CD4-positive, alpha-beta T cell treated with Interleukin-21 for 1 hour (primary cell): ENCODE results near the gene SDSL.
A peak's percentile ranks its signal among the peaks of the same experiment; 100 is the strongest.

Experiments used
- DNase-seq: peaks from one replicate; pipeline ENCODE4 v3.0.0-alpha.2; 2020

The SDSL gene

DNA sequence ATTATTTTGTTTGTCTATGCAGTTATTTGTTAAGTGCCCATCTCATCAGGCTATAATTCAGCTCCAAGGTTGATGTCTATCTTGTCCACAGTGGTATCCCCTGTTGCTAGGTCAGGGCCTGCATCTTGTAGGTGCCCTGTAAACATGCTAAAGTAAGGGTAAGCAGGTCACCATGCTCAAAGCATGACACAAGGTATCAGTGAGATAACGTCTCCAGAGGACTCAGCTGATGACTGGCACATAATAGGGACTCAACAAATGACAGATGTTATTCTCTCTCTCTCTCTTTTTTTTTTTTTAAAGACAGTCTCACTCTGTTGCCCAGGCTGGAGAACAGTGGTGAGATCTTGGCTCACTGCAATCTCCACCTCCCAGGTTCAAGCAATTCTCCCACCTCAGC lies 2.3 kb downstream of the SDSL start:
- DNase-seq = no peak

DNA sequence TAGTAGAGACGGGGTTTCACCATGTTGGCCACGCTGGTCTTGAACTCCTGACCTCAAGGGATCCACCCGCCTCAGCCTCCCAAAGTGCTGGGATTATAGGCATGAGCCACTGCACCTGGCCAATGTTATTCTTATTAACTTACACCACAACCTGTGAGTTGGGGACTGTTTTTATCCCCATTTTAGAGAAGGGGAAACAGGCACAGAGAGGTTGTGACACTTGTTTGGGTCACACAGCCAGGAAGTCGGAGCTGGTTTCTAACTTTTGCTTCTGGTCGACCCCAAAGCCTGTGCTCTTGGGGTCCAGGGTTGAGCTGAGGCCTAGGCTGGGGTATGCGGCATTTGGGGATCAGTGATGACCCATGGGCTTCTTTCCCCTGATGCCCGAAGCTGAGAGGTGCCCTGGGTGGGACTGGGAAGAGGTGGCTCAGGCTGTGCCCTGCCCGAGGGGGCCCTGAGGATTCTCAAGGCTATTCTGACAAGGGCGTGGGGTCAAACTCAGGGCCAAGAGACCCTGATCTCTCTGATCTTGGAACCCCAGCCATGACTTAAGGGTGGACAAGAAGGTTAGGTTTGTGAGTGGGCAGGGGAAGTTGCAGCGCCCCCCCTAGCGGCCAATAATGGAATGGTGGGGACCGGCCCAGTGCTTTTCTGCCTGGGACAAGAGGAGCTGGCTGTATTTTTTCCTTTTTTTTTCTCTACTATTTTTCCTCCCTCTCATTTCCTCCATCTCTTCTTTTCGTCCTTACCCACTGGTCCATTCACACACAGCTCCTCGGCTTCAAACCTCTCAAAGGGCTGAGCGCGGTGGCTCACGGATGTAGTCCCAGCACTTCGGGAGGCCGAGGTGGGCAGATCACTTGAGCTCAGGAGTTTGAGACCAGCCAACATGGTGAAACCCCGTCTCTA lies 3.0 kb downstream of the SDSL start:
- DNase-seq = peak; percentile 45

DNA sequence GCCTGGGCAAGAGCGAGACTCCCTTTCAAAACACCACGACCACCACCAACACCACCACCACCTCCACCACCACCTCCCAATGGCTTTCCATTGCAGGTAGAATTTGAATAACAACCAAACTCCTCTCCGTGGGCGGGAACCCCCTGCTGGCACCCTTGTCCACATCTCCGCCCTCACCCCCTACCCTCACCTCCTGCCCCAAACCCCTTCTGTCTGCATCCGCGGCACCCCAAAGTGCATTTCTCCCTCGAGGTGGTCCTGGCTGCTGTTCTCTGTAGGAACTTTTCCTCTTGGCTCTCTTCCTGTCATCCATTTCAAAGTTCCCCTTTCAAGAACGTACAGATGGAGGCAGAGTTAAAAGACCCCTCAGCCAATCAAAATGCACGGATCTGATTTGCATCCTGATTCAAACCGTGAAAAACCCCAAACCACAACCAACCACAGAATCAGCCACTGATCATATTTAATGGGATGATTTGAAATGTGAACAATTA lies 3.8 kb downstream of the SDSL start:
- DNase-seq = no peak

DNA sequence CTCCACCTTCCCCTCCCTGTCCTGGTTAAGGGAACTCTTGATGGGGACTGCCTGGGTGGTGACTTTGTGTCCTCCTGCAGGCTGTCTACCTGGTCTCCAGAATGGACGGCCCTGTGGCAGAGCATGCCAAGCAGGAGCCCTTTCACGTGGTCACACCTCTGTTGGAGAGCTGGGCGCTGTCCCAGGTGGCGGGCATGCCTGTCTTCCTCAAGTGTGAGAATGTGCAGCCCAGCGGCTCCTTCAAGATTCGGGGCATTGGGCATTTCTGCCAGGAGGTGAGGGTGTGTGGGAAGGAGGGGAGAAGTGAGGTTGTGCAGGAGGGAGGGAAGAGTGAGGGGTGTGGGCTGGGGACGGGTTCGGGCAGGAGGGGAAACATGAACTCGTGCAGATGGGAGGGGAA lies 5.7 kb downstream of the SDSL start:
- no peak for DNase-seq

DNA sequence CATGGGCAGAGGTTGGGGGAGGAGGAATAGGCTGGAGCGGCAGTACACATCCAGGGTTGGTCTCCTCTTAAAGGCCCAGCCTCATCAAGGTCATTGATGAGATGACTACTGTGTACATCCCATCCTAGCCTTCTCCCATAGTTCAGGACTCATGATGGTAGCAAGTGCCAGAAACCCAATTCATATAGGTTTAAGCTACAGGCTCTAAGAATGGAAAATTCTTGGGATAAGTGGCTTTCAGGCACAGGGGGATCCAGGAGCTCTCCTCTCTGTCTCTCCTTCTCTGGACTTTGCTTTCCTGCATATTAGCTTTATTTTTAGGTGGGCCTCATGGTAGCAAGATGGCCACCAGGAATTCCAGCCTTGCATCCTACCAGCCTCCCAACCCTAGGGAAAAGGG lies 6.3 kb downstream of the SDSL start:
- DNase-seq = no peak

DNA sequence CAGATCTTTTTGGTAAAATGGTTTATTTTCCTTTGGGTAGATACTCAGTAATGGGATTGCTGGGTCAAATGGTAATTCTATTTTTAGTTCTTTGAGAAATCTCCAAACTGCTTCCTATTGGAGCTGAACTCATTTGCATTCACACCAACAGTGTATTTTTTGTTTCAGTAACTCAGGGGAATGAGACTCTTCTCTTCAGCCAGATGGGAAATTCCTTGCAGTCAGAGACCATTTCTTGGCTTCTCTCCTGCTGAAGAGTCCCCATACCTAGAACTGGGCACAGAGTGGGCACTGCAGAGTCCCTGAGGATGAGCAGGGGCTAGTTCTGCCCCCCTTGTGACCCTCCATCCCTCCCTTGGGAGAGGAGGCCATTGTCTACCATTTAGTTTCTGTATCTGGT lies 10.8 kb downstream of the SDSL start:
- no peak for DNase-seq

DNA sequence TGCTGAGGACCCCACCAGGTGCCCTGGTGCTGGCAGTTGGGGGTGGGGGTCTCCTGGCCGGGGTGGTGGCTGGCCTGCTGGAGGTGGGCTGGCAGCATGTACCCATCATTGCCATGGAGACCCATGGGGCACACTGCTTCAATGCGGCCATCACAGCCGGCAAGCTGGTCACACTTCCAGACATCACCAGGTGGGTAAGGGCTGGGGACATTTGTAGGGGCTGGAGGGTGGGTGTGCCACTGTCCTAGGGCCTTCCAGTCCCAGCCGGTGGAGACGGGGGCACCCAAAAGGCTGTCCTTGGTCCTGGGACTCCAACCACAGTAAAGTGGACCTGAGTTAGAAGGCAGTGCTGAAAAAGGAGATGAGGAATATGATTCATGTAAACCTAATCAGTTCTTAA lies 13.2 kb downstream of the SDSL start:
- DNase-seq = no peak

DNA sequence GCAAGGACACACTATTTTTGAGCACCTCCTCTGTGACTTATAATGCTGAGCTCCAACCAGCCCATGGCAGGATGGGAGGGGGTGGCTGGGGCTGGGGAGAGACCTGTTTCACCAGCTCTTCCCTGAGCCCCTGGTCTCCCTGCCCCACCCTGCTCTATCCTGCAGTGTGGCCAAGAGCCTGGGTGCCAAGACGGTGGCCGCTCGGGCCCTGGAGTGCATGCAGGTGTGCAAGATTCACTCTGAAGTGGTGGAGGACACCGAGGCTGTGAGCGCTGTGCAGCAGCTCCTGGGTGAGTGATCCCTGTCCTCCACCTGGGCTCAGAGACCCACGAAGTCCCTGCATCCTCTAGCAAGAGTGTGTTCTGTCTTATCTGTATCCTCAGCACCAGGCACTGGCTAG lies 14.4 kb downstream of the SDSL start:
- DNase-seq = no peak

DNA sequence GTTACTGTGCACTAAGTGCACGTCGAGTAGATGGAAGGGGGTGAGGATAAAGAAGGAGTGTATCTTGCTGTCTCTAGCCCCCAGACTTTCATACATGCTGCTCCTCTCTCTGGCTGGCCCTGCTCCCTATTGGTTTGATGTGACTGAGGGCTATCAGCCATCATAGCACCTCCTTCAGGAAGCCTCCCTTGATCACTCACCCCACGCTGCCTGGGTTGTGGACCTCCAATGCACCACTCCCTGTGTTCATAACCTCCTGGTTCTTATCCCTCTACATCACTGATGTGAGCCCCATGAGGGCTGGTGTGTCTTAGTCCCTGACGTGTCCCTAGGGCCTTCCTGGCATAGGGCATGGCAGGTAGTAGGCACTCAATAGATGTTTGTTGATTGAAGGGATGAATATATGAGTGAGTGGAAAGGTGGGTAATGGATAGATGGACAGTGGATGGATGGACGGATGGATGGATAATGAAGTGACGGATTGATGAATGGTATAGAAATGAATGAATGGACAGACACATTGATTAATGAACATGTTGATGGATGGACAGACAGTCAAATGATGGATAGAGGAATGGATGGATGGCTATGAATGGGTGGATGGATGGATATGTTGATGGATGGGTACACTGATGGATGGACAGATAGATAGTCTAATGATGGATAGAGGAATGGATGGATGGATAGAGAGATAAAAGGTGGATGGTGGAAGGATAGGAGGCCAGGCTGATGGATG lies 15.0 kb downstream of the SDSL start:
- no peak for DNase-seq

DNA sequence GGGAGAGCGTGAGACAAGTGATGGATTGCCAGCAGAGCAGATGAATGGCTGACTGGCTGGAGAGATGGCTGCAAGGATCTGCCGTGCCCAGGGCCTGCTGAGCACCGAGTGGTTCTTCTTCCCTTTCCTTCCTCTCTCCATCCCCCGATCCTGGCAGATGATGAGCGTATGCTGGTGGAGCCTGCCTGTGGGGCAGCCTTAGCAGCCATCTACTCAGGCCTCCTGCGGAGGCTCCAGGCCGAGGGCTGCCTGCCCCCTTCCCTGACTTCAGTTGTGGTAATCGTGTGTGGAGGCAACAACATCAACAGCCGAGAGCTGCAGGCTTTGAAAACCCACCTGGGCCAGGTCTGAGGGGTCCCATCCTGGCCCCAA lies 15.5 kb downstream of the SDSL start:
- DNase-seq = no peak

DNA sequence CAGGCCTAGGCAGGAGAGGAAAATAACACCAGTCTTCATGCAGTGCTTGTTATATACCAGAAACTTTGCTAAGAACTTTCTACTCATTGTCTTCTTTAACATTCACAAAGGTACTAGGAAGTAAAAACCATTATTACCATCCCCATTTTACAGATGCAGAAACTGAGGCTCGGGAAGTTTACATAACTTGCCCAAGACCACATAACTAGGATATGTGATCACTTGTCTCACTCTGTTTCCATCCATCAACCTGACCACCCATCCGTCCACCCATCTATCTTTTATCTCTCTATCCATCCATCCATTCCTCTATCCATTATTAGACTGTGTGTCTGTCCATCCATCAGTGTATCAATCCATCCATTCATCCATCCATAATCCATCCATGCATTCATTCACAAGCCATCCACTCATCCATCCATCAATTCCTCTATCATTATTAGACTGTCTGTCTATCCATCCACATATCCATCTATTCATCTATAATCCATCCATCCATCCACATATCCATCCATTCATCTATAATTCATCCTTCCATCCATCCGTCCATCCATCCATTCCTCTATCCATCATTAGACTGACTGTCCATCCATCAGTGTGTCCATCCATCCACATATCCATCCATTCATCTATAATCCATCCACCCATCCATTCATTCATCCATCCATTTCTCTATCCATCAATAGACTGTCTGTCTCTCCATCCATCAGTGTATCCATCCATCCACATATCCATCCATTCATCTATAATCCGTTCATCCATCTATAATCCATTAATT lies 16.5 kb downstream of the SDSL start:
- DNase-seq = no peak

DNA sequence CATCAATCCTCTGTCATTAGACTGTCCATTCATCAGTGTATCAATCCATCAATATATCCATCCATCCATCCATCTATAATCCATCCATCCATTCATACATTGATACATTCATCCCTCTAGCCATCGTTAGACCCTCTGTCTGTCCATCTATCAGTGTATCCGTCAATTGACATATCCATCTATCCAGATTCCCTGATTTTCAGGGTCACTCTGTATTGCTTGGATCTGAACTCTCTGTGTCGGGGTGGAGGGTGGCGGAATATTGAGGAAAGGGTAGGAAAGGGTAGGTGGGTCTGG lies 17.1 kb downstream of the SDSL start:
- DNase-seq = no peak

DNA sequence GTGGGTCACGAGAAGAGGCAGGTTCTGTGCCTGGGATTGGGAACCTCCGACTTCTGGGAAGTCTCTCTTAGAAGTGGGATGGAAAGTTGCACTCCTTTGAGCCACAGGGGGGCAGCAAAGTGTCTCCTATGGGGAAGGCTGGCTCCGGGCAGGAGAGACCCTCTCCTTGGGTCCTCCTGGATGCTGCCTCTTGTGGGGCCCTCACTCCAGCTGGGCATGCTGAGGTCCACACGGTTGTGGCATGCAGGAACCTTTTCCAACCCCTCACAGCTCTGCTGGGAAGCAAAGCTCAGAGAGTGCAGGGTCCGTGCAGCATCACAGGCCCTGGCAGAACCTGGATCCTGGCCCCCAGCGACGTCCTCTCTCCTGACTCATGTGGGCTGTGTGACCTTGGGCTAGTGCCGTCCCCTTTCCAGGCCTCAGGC lies 17.4 kb downstream of the SDSL start:
- no peak for DNase-seq

DNA sequence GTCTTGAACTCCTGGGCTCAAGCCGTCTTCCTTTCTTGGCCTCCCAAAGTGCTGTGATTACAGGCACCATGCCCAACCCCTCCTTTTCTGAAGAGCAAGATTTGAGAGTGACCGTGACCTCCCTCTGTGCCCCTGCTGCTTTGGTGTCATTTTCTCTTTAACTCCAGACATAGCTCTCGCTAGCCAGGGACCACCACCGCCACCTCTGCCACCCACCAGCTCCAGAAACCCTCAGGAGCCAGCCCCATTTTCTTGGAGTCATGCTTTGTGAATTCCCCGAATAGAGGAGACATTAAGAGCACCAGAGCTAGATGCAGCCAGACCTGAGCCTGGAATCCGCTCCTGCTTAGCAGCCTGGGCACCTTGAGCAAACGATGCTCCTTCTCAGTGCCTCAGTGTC lies 18.2 kb downstream of the SDSL start:
- no peak for DNase-seq

DNA sequence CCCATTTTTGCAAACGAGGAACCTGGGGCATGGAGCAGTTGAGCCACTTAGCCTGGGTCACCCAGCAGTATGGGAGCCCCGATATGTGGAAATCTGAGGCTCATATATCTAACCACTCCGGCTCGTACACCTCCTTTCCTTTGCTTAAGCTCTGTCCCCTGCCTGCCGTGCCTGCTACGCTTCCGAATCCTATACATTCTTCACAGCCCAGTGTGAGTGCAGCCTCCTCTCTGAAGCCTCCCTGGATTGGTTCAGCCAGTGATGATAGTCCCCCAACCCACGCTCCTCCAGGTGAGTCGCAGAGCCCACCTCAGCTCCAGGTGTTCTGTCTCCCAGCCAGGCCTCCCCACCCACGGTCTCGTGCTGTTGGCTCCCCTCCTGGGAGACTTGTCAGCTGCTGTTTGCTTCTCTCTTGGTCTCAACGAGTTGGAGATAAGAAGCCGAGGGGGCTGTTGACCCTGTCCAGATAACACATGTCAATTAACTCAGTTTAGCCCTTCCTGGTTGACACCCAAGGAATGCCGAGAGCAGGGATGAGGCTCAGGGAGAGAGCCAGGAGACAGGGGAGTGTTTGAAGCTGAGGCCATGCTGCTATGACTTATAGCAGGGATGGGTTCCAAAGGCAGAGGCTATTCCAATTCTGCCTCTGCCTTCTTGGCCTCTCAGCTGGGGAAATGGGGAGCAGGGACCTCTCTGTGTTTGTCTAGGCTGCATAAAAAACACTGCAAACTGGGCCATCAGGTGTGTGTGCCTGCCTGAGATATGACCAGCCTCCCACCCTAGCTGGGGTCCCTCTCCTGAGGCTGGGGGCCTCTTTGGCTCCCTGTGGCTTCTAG lies 19.0 kb downstream of the SDSL start:
- DNase-seq = no peak

DNA sequence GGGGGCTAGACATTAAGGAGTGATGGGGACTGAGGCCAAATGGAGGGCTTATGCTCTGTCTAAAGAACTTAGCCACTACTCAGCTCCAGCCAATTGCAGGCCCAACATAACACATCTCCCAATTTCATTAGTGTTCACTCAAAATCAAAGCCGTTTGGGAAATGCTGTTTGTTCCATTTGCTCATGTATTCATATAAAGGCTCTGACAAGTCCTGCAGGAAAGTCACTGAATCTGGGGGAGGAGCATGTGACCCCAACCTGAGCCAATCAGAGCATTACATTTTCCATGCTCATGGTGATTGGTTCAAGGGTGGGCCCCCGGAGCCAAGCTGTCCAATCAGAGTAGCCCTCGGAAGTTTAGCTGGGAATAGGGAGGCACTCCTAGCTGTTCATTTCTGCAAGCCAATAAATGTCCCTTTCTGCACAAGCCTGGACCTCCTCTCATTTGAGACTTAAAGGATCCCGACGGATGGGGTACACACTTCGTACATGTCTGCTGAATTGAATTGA lies 20.9 kb downstream of the SDSL start:
- no peak for DNase-seq

DNA sequence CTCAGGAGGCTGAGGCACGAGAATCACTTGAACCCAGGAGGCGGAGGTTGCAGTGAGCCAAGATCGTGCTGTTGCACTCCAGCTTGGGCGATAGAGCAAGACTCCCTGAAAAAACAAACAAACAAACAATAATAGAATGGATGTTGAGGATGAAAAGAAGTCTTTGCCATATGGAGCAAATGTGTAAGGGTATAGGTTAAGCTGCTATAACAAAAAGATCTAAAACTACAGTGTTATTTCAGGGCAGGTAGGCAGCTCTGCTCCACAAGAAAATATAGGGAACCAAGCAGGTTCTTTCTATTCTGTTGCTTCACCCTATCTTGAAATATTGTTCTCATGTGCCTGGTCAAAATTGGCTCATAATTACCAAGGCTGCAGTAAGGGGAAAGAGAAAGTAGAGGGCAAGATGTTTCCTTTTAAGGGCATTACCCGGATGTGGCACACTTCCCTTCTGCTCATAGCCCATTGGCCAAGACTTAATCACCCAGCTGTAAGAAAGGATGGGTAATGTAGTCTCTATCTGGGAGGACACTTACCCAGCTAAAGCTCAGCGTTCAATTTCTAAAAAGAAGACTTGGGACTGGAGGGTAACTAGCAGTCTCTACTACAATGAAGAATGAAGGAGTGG lies 23.5 kb downstream of the SDSL start:
- no peak for DNase-seq

DNA sequence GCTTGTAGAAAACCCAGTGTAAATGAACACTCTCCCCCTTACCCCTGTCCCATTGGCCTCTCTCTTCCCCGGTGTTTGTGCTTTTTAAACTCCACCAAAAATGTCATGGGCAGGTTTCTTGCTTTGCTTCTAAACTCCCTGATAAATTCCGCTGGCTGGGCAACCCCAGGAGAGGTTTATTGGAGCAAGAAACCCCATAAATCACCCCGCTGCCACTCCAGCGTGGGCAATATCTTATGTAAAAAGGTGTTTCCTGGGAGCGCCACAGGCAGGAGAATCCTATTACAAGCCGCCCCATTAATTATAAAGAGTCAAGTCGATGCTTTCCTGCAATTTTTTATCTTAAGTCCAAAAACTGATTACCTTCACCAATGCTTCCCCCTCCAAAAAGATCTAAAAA lies 26.7 kb downstream of the SDSL start:
- no peak for DNase-seq

DNA sequence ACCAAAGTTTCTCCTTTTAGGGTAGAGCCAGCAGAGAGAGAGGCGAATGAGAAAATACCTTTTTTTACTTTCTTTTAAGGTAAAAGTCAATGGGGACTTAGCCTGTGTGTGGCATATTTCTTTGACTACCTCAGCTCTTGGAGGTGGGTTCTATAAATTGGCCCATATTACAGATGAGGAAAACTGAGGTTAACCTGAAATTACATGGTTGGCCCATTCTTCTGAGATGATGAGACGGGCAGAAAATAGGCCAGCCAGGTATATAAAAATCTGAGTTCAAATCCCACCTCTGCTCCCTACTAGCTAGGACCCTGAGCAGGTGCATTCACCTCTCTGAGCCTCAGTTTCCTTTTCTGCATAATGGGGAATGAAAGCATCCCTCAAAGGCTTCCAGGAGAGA lies 27.1 kb downstream of the SDSL start:
- DNase-seq = no peak

DNA sequence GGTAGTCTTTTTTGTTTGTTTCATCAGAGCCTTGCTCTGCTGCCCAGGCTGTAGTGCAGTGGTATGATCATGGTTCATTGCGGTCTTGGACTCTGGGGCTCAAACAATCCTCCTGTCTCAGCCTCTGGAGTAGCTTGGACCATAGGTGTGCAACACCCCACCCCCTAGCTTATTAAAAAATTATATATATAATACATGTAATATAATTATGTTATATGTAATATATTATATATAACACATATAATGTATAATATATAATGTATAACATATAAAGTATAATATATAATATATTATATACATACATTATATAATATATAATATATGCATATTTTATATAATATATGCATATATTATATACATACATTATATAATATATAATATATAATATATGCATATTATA lies 27.7 kb downstream of the SDSL start:
- no peak for DNase-seq

DNA sequence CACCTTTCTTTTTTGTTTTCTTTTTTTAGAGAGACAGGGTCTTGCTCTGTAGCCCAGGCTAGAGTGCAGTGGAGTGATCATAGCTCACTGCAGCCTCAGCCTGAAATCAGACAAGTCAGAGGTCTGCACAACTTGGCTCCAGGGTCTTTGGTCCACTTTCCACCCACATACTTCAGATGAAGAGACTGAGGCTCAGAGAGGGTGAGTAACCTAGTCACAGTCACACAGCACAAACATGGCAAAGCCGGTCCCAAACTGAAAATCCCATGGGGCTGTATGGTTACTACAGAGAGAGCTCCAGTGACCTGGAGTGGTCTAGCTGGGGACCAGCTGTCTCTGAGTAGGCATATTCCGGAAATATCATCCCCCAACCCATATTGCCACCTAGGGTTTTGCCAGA lies 30.3 kb downstream of the SDSL start:
- DNase-seq = no peak

DNA sequence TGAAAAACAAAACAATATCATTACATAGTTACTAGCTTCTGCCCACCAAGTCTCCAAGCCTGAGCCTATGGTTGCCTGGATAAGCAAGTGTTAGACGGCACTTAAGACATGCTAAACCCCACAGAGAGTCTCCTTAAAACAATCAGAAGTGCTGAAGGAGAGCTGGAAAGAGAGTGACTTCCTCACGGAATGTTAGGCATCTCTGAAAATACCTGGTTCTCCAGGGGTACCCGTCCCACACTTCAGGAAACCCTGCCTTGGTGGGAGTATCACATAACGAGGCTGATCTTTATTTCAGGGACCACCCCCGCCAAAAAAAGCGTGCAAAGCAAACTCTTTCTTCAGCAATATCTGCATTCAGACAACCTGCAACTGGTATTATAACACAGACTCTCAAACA lies 31.1 kb downstream of the SDSL start:
- no peak for DNase-seq
